Left ventricle myocardium superior (tissue), 1 donor: Measurements from ENCODE around the gene DGKD. TPM values are rescaled to one million over a fixed set of nuclear protein-coding genes. Genes with fewer than 3 reads are reported as not detected.

Source experiments
- ATAC-seq: fragments of 200-7000 bp; cut with Tn5 transposase; one replicate; pipeline ENCODE4 v1.9.1; 2020; ENCODE audit warnings: mild to moderate bottlenecking, moderate library complexity
- DNase-seq: peaks from one replicate; pipeline ENCODE4 v3.0.0-alpha.2; 2020
- intact Hi-C: fragments of 100-400 bp; cut with micrococcal nuclease; formaldehyde crosslinking; loops from one replicate; pipeline ENCODE4 v1.11.0; 2022
- total RNA-seq: library from RNA; stranded (reverse); fragmentation: NEBNext Ultra II Directional; extraction: Animal tissue kit (Norgen Biotek cat#: 25700); gene quantifications from one replicate; pipeline ENCODE4 v1.2.1, GENCODE V29; 2021
- donor health status: DM: no; HTN: yes; CAD: no; lungs with severe emphysema.

DGKD gene
- total RNA-seq, 1 donor from 2014 or later = 27.1 TPM

- intact Hi-C loops = no loop called here
- DNase-seq (no peak), ATAC-seq (peak; percentile 42)
Measured at GRCh38 chr2:233436191-233436581, 81.9 kb downstream of the DGKD start.

- DNase-seq (peak; percentile 72), ATAC-seq (peak; percentile 78)
- intact Hi-C loops = no loop called here
Measured at GRCh38 chr2:233436691-233437438, 82.6 kb downstream of the DGKD start.

GRCh38 chr2:233437439-233437955 lies 83.2 kb downstream of the DGKD start:
- DNase-seq = no peak
- ATAC-seq = no peak
- intact Hi-C loops = no loop called here

- intact Hi-C loops = no loop called here
- DNase-seq (no peak), ATAC-seq (no peak)
Measured at GRCh38 chr2:233438573-233439147, 84.4 kb downstream of the DGKD start.

GRCh38 chr2:233439191-233439590 lies 84.9 kb downstream of the DGKD start:
- ATAC-seq = peak; percentile 8
- intact Hi-C loops = no loop called here
- peak; percentile 64 for DNase-seq

- intact Hi-C loops = loop anchor here (10.0 kb wide), 1 partner anchor 86 kb away; the partner anchor contains the start of gene DGKD
- DNase-seq = no peak
- no peak for ATAC-seq
Measured at GRCh38 chr2:233440314-233440713, 86.0 kb downstream of the DGKD start.

- intact Hi-C loops = loop anchor here (10.0 kb wide), 1 partner anchor 86 kb away; the partner anchor contains the start of gene DGKD
- ATAC-seq (no peak), DNase-seq (no peak)
Measured at GRCh38 chr2:233440714-233441113, 86.4 kb downstream of the DGKD start.

GRCh38 chr2:233441161-233442027 lies 87.1 kb downstream of the DGKD start:
- no peak for DNase-seq
- ATAC-seq = no peak
- intact Hi-C loops = loop anchor here (10.0 kb wide), 1 partner anchor 87 kb away; the partner anchor contains the start of gene DGKD

GRCh38 chr2:233442028-233442310 lies 87.7 kb downstream of the DGKD start:
- intact Hi-C loops = loop anchor here (10.0 kb wide), 1 partner anchor 87 kb away; the partner anchor contains the start of gene DGKD
- ATAC-seq = no peak
- DNase-seq = no peak

GRCh38 chr2:233443511-233444183 lies 89.4 kb downstream of the DGKD start:
- ATAC-seq = peak; percentile 69
- DNase-seq = peak; percentile 80
- intact Hi-C loops = loop anchor here (10.0 kb wide), 1 partner anchor 89 kb away; the partner anchor contains the start of gene DGKD

GRCh38 chr2:233444501-233444900 lies 90.2 kb downstream of the DGKD start:
- intact Hi-C loops = loop anchor here (10.0 kb wide), 1 partner anchor 90 kb away; the partner anchor contains the start of gene DGKD
- ATAC-seq (no peak), DNase-seq (no peak)

GRCh38 chr2:233445152-233445830 lies 91.0 kb downstream of the DGKD start:
- intact Hi-C loops = loop anchor here (10.0 kb wide), 1 partner anchor 90 kb away; the partner anchor contains the start of gene DGKD
- DNase-seq = no peak
- no peak for ATAC-seq

GRCh38 chr2:233446121-233446520 lies 91.8 kb downstream of the DGKD start:
- intact Hi-C loops = loop anchor here (10.0 kb wide), 1 partner anchor 91 kb away; the partner anchor contains the start of gene DGKD
- no peak for DNase-seq
- no peak for ATAC-seq

GRCh38 chr2:233446606-233447305 lies 92.5 kb downstream of the DGKD start:
- no peak for DNase-seq
- intact Hi-C loops = loop anchor here (10.0 kb wide), 1 partner anchor 92 kb away; the partner anchor contains the start of gene DGKD
- ATAC-seq = no peak

- DNase-seq (no peak), ATAC-seq (no peak)
- intact Hi-C loops = loop anchor here (10.0 kb wide), 1 partner anchor 93 kb away; the partner anchor contains the start of gene DGKD
Measured at GRCh38 chr2:233447506-233448219, 93.4 kb downstream of the DGKD start.

GRCh38 chr2:233448220-233448559 lies 93.9 kb downstream of the DGKD start:
- intact Hi-C loops = loop anchor here (10.0 kb wide), 1 partner anchor 93 kb away; the partner anchor contains the start of gene DGKD
- DNase-seq (no peak), ATAC-seq (no peak)

- ATAC-seq = no peak
- no peak for DNase-seq
- intact Hi-C loops = loop anchor here (10.0 kb wide), 1 partner anchor 94 kb away; the partner anchor contains the start of gene DGKD
Measured at GRCh38 chr2:233448575-233448974, 94.3 kb downstream of the DGKD start.
